T-cell (primary cell): ENCODE results near the gene DOCK7. TPM values are rescaled to one million over a fixed set of nuclear protein-coding genes. Genes with fewer than 3 reads are reported as not detected.
"Not testable (repeated sequence)": the region's sequence is repeated elsewhere in the genome, so short reads cannot be mapped to it uniquely, and the experiment has no call there.

Source experiments
- ATAC-seq, 4 experiments: fragments of 200-7000 bp in 3 of 4; fragments of 150-1000 bp in 1 of 4; cut with Tn5 transposase; replicated peaks in 1 of 4; 1 replicate in 3 of 4; 2 replicates in 1 of 4; pipeline ENCODE4 v1.10.0; 2021; ENCODE audit warnings: moderate library complexity in 3 of 4, mild to moderate bottlenecking in 2 of 4, moderate number of reproducible peaks in 1 of 4
- CTCF ChIA-PET, 2 donors: fragments of 300-600 bp; sonication (Branson Sonifier 250); formaldehyde crosslinking; loops; one replicate each; lab custom pipeline; 2022; ENCODE audit warnings: antibody characterized with exemption in 2 of 2; lab: Charles Lee
- POLR2A ChIA-PET, 2 donors: fragments of 300-600 bp; sonication (Branson Sonifier 250); formaldehyde crosslinking; loops; one replicate each; lab custom pipeline; 2022; ENCODE audit warnings: antibody characterized with exemption in 2 of 2; lab: Charles Lee
- DNase-seq, 35 experiments: peaks; one replicate each; pipeline versions ENCODE4 v3.0.0 to v3.0.0-alpha.2; 2013 to 2023
- H3K27ac ChIP-seq: one replicate; pipeline ENCODE4 v1.5.1; 2013; ENCODE audit warnings: low read length
- H3K27me3 ChIP-seq, 2 experiments: replicated peaks in 1 of 2; 1 replicate in 1 of 2; 2 replicates in 1 of 2; pipeline versions ENCODE4 v1.6.1 to v1.7.0; 2013; ENCODE audit warnings: low read length in 1 of 2, mixed read lengths in 1 of 2; ENCODE audit not compliant: control insufficient read depth in 2 of 2, insufficient read depth in 2 of 2; ENCODE audit errors: extremely low read depth in 1 of 2
- H3K36me3 ChIP-seq, 2 donors: 1 replicate in 1 of 2; 2 replicates in 1 of 2; pipeline versions ENCODE4 v1.6.1 to v1.7.0; 2013; ENCODE audit warnings: low read length in 1 of 2; ENCODE audit not compliant: control insufficient read depth in 2 of 2, insufficient read depth in 1 of 2; ENCODE audit errors: extremely low read depth in 1 of 2
- H3K4me1 ChIP-seq, 2 experiments: 1 replicate in 1 of 2; 2 replicates in 1 of 2; pipeline versions ENCODE4 v1.6.1 to v1.7.0; 2013; ENCODE audit warnings: low read length in 2 of 2, mixed read lengths in 1 of 2; ENCODE audit not compliant: insufficient read depth in 2 of 2, control insufficient read depth in 1 of 2; ENCODE audit errors: extremely low read depth in 1 of 2
- H3K4me3 ChIP-seq, 2 donors: 1 replicate in 1 of 2; 2 replicates in 1 of 2; pipeline versions ENCODE4 v1.5.1 to v1.7.0; 2013; ENCODE audit warnings: mild to moderate bottlenecking in 2 of 2, low read length in 1 of 2, moderate library complexity in 1 of 2; ENCODE audit not compliant: control insufficient read depth in 1 of 2; ENCODE audit errors: extremely low read depth in 1 of 2
- H3K9me3 ChIP-seq: 2 replicates; pipeline ENCODE4 v1.7.0; 2013
- H3K27ac Mint-ChIP-seq, 2 donors: one replicate each; pipeline ENCODE4 v1.8.0; 2020 to 2021; ENCODE audit warnings: mild to moderate bottlenecking in 2 of 2, mixed read lengths in 2 of 2
- H3K27me3 Mint-ChIP-seq, 2 donors: one replicate each; pipeline ENCODE4 v1.8.0; 2021 to 2022; ENCODE audit warnings: mixed read lengths in 2 of 2
- H3K36me3 Mint-ChIP-seq: one replicate; pipeline ENCODE4 v1.8.0; 2021; ENCODE audit warnings: mixed read lengths
- H3K4me1 Mint-ChIP-seq, 3 donors: one replicate each; pipeline ENCODE4 v1.8.0; 2020 to 2022; ENCODE audit warnings: mixed read lengths in 3 of 3, mild to moderate bottlenecking in 1 of 3
- H3K4me3 Mint-ChIP-seq, 3 donors: one replicate each; pipeline ENCODE4 v1.8.0; 2020 to 2022; ENCODE audit warnings: mild to moderate bottlenecking in 3 of 3, mixed read lengths in 3 of 3, moderate library complexity in 3 of 3
- H3K9me3 Mint-ChIP-seq, 3 donors: one replicate each; pipeline ENCODE4 v1.8.0; 2020 to 2022; ENCODE audit warnings: mixed read lengths in 3 of 3
- WGBS: methylation state at CpG from one replicate; pipeline ENCODE4 v1.1.5; 2013; ENCODE audit warnings: missing lambda C conversion rate; ENCODE audit not compliant: insufficient coverage; 5-methylcytosine and 5-hydroxymethylcytosine counted together
- total RNA-seq, 35 experiments: library from RNA in 6 of 35; stranded (reverse) in 6 of 35; fragments of 120-200 nt in 1 of 35; gene quantifications; one replicate each; pipeline versions ENCODE4 v1.2.1 to v1.2.4 and lab custom pipeline; 2013 to 2026

The DOCK7 gene
- total RNA-seq, 5 donors from 2014 or later (not counting 1 experiment from before 2014, with no cell fraction given): 8.2 to 25.6 (median 11.2) TPM

DNA sequence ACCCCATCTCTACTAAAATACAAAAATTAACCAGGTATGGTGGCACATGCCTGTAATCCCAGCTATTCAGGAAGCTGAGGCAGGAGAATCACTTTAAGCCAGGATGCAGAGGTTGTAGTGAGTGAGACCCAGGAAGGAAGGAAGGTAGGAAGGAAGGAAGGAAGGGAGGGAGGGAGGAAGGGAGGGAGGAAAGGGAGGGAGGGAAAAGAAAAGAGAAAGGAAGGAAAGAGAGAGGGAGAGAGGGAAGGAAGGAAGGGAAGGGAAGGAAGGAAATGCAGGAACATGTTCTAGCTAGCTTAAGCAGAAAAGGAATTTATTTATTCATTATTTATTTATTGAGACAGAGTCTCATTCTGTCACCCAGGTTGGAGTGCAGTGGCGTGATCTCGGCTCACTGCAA, 30.2 kb upstream of the DOCK7 start:
- H3K4me1 ChIP-seq, H3K27ac ChIP-seq, H3K9me3 Mint-ChIP-seq, DNase-seq, H3K4me3 Mint-ChIP-seq, H3K27me3 Mint-ChIP-seq, H3K4me1 Mint-ChIP-seq, H3K27ac Mint-ChIP-seq, H3K4me3 ChIP-seq, H3K9me3 ChIP-seq, H3K36me3 Mint-ChIP-seq, H3K27me3 ChIP-seq, ATAC-seq, CTCF ChIA-PET, POLR2A ChIA-PET, H3K36me3 ChIP-seq: not testable (repeated sequence)
- WGBS: no CpG with 5 or more reads among the region's 2 CpGs

GRCh38 chr1:62717483-62717882, 29.3 kb upstream of the DOCK7 start:
- no peak for ATAC-seq

GRCh38 chr1:62716397-62716796, 28.2 kb upstream of the DOCK7 start:
- peaks cover 0 to 4% of the 10 kb centered on the region in 2 donors for H3K27me3 Mint-ChIP-seq
- H3K27ac ChIP-seq: no peak overlapping the region
- ATAC-seq (no peak), DNase-seq (no peak)
- no peaks in the 10 kb centered on the region for H3K36me3 Mint-ChIP-seq
- H3K4me3 ChIP-seq: no peak overlapping the region
- no peaks in the 10 kb centered on the region for H3K36me3 ChIP-seq
- ChIA-PET POLR2A (no interaction called here), CTCF (no interaction called here)
- WGBS: no CpG with 5 or more reads among the region's 3 CpGs
- no peaks in the 10 kb centered on the region for H3K4me1 Mint-ChIP-seq
- H3K27me3 ChIP-seq: no peaks in the 10 kb centered on the region
- no peak overlapping the region for H3K4me3 Mint-ChIP-seq
- no peak overlapping the region for H3K27ac Mint-ChIP-seq
- no peaks in the 10 kb centered on the region for H3K9me3 Mint-ChIP-seq
- H3K4me1 ChIP-seq: no peaks in the 10 kb centered on the region
- no peaks in the 10 kb centered on the region for H3K9me3 ChIP-seq

More at GRCh38 chr1:62717483-62717882, 29.3 kb upstream of the DOCK7 start:
- ChIA-PET CTCF (interaction anchor here in 1 of 2 donors (0.6 to 0.7 kb wide), 2 partner anchors 178 to 328 kb away, joined by 3 to 6 read pairs; no protein-coding TSS in a partner anchor), POLR2A (no interaction called here)
- H3K4me3 ChIP-seq: no peak overlapping the region
- no peak for DNase-seq
- no CpG with 5 or more reads among the region's 6 CpGs for WGBS
- Mint-ChIP-seq H3K9me3 (no peaks in the 10 kb centered on the region), H3K27me3 (peaks cover 0 to 4% of the 10 kb centered on the region in 2 donors), H3K27ac (no peak overlapping the region), H3K4me1 (no peaks in the 10 kb centered on the region), H3K4me3 (no peak overlapping the region), H3K36me3 (no peaks in the 10 kb centered on the region)
- no peak overlapping the region for H3K27ac ChIP-seq
- H3K27me3 ChIP-seq: no peaks in the 10 kb centered on the region
- no peaks in the 10 kb centered on the region for H3K36me3 ChIP-seq
- no peaks in the 10 kb centered on the region for H3K4me1 ChIP-seq
- no peaks in the 10 kb centered on the region for H3K9me3 ChIP-seq

DNA sequence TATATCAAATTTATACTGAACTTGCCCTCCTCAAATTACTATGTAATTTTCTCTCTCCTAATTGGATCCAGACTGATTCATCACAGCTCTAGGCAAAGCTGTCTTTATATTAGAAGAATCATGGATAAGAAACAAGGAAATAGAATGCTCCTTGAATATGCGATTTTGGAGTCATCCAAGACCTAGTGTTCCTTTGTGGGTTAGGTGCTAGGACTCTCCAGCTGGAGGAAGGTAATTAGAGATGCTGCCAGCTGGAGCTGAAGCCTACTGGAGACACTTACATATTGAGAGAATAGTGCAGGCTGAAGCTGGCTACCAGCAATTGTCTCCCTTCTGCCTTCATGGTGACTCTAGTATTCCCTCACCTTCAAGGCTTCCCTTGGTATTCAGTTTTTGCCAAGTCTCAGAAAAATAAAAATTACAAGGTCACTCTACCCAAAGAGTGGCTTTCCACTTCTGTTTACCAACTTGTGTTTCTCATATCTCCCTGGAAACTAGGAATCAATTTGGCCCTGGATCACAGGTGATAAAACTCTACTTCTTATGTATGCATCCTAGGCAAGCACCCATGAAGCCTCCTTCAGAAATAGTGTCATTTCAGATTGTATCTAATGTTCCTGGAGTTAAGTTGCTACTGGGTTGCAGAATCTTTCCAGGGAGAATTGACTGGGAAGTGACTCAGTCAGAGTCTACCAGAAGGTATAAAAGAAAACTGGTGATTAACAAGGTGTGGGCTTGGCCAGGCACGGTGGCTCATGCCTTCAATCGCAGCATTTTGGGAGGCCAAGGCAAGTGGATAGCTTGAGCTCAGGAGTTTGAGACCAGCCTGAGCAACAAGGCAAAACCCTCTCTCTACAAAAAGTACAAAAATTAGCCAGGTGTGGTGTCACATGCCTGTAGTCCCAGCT, 24.4 kb upstream of the DOCK7 start:
- H3K9me3 Mint-ChIP-seq: no peaks in the 10 kb centered on the region
- ChIA-PET POLR2A (no interaction called here), CTCF (no interaction called here)
- Histone ChIP-seq H3K9me3 (no peaks in the 10 kb centered on the region), H3K27me3 (no peaks in the 10 kb centered on the region), H3K4me1 (no peaks in the 10 kb centered on the region), H3K4me3 (no peak overlapping the region), H3K27ac (no peak overlapping the region), H3K36me3 (no peaks in the 10 kb centered on the region)
- no peak overlapping the region for H3K4me3 Mint-ChIP-seq
- no peaks in the 10 kb centered on the region for H3K27me3 Mint-ChIP-seq
- H3K4me1 Mint-ChIP-seq: no peaks in the 10 kb centered on the region
- no peak overlapping the region for H3K27ac Mint-ChIP-seq
- DNase-seq (no peak), ATAC-seq (no peak)
- no peaks in the 10 kb centered on the region for H3K36me3 Mint-ChIP-seq
- 100% methylated on average over 1 of the region's 3 CpGs for WGBS

DNA sequence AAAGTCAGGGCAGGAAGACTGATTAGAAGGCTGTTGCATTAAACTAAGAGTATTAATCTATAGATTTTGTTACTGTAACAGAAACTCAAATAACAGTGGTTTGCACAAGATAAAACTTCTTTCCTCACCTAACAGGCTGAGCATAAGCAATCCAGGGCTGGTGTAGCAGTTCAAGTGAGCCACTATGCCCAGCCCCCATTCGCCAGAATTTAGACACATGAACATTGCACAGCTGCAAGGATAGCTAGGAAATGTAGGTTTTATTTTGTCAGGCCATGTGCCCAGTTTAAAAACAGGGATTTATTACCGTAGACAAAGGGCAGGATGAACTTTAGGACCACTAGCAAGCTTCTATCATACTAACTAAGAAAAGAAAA, 19.5 kb upstream of the DOCK7 start:
- no peak overlapping the region for H3K4me3 Mint-ChIP-seq
- POLR2A ChIA-PET: interaction anchor here in 1 of 2 donors (0.6 kb wide), 1 partner anchor 62 kb away, joined by 3 read pairs; no protein-coding TSS in a partner anchor
- Histone ChIP-seq H3K27me3 (peaks cover 0 to 8% of the 10 kb centered on the region in 2 experiments), H3K27ac (no peak overlapping the region), H3K4me3 (no peak overlapping the region), H3K9me3 (no peaks in the 10 kb centered on the region), H3K36me3 (no peaks in the 10 kb centered on the region), H3K4me1 (no peaks in the 10 kb centered on the region)
- WGBS: 100% methylated on average over 1 of the region's 2 CpGs
- ATAC-seq: no peak
- CTCF ChIA-PET: no interaction called here
- no peak overlapping the region for H3K27ac Mint-ChIP-seq
- peaks cover 0 to 3% (median 0%) of the 10 kb centered on the region in 3 donors for H3K9me3 Mint-ChIP-seq
- no peaks in the 10 kb centered on the region for H3K4me1 Mint-ChIP-seq
- DNase-seq: no peak
- peaks cover 3% of the 10 kb centered on the region for H3K36me3 Mint-ChIP-seq
- no peaks in the 10 kb centered on the region for H3K27me3 Mint-ChIP-seq

GRCh38 chr1:62706985-62707743, 19.0 kb upstream of the DOCK7 start:
- peaks cover 0 to 3% (median 0%) of the 10 kb centered on the region in 3 donors for H3K9me3 Mint-ChIP-seq

More at GRCh38 chr1:62706985-62707743, 19.0 kb upstream of the DOCK7 start:
- Histone ChIP-seq H3K36me3 (no peaks in the 10 kb centered on the region), H3K4me1 (no peaks in the 10 kb centered on the region), H3K27me3 (peaks cover 0 to 8% of the 10 kb centered on the region in 2 experiments), H3K4me3 (no peak overlapping the region), H3K9me3 (no peaks in the 10 kb centered on the region), H3K27ac (no peak overlapping the region)
- Mint-ChIP-seq H3K27me3 (no peaks in the 10 kb centered on the region), H3K27ac (no peak overlapping the region), H3K4me1 (no peaks in the 10 kb centered on the region), H3K4me3 (no peak overlapping the region), H3K36me3 (peaks cover 3% of the 10 kb centered on the region)
- DNase-seq (no peak), ATAC-seq (no peak)
- CTCF ChIA-PET: no interaction called here
- POLR2A ChIA-PET: interaction anchor here in 1 of 2 donors (0.6 to 0.7 kb wide), 2 partner anchors 62 to 885 kb away, joined by 3 to 4 read pairs; no protein-coding TSS in a partner anchor
- WGBS: 100% methylated on average over 2 of the region's 7 CpGs
